Suprapubic skin (tissue), 3 donors: ENCODE measurements around the gene TWIST2.

Source experiments
- CTCF ChIP-seq, 2 donors: fragments of 200-600 bp in 1 of 2; fragments of 450-650 bp in 1 of 2; sonication (generic) in 1 of 2; IDR thresholded peaks; one replicate each; pipeline ENCODE4 v1.5.1; 2016 to 2019; ENCODE audit warnings: antibody characterized with exemption in 2 of 2, mild to moderate bottlenecking in 1 of 2, moderate library complexity in 1 of 2
- POLR2A ChIP-seq, 2 donors: fragments of 450-650 bp; IDR thresholded peaks; one replicate each; pipeline ENCODE4 v1.6.1; 2017; ENCODE audit warnings: antibody characterized with exemption in 2 of 2, mild to moderate bottlenecking in 2 of 2, moderate library complexity in 2 of 2

- TF ChIP-seq CTCF (IDR thresholded peaks at IDR 0.05) = no peak
- TF ChIP-seq POLR2A (IDR thresholded peaks at IDR 0.05) = no peak
These were observed 6.2 kb upstream of the TWIST2 start for GRCh38 chr2:238841542-238842164.
